HG02870 (cell line): ENCODE results near the gene PRELID1.
"Not testable (repeated sequence)": the region's sequence is repeated elsewhere in the genome, so short reads cannot be mapped to it uniquely, and the experiment has no call there.

Experiments
- ATAC-seq: cut with Tn5 transposase; IDR thresholded peaks from one replicate; pipeline ENCODE4 v1.9.1; 2021; ENCODE audit warnings: mild to moderate bottlenecking, moderate library complexity; ENCODE audit not compliant: unreplicated experiment

PRELID1 gene

DNA sequence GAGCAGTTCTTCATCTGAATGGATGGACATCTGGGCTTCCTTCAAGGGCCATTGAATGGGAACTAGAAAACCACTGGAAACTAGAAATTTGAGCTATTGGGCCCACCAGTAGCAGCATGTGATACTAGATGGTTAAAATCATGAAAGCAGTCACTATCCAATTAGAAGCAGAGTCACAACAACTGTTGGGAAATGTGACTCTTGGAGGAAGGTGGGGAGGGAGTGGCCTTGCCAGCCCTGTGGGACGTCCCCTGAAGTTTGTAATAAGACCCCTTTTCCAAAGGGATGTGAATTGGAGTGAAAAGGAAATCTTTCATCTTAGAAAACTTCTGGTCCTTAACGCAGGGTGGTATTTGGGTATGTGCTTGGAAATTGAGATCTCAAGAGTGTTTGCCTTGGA, 5.7 kb upstream of the PRELID1 start:
- no peak for ATAC-seq

DNA sequence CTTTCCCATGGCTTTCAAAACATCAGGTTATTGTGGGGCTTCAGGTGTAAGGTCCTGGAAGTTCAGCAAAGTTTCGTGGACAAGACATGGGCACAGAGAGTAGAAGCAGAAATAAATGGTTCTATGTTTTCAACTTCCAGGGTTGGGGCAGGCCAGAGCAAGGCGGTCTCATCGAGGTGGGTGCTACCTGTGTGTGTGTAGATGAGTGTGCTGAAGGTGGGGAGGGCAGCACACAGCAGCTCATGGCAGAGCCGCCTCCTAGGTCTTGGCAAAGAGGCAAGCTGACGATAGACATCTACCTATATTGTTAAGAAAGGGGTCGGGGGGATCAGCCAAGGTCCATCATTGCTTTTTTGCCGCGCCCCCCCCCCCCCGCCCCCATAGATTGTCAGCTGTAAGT, 3.9 kb upstream of the PRELID1 start:
- no peak for ATAC-seq

DNA sequence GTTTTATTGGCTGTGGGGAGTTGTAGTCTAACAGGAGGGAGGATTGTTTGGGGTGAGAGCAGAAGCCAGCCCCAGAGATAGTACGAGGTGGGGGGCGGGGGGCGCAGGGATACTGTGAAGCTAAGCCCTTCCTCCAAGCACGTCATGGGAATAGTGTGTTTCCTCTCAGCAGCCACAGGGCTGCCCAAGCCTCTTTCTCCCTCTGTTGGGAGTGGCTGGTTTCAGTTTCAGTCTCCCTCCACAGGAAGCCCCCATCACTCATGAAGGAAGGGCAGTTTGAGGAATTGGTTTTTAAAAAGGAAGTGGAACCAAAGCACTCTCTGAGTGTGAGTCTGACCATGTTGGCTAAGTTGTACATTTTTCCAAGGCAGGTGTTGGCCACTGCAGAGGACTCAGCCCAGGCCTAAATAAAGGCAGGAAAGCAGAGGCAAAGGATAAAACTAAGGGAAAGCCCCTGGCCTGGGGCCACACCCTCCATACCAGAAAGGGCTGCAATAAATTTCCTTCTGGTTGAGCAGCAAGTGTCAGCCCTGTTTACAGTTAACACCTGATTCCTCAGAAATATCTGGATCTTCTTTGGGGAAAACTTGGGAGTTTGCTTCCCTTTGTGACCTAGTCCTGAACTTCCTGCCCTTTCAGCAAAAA, 3.2 kb upstream of the PRELID1 start:
- ATAC-seq = no peak

GRCh38 chr5:177300951-177301350, 2.6 kb upstream of the PRELID1 start:
- no peak for ATAC-seq

- ATAC-seq = no peak
These were observed 2.0 kb upstream of the PRELID1 start for GRCh38 chr5:177301503-177302165.

GRCh38 chr5:177302354-177303110, 1.1 kb upstream of the PRELID1 start:
- no peak for ATAC-seq

GRCh38 chr5:177303925-177304391, 359 bp downstream of the PRELID1 start:
- ATAC-seq = no peak

- ATAC-seq = no peak
These were observed 957 bp downstream of the PRELID1 start for GRCh38 chr5:177304392-177305119.

GRCh38 chr5:177306103-177306640, 2.6 kb downstream of the PRELID1 start:
- not testable (repeated sequence) for ATAC-seq

- no peak for ATAC-seq
These were observed 3.3 kb downstream of the PRELID1 start for GRCh38 chr5:177306674-177307543.

GRCh38 chr5:177307544-177308363, 4.2 kb downstream of the PRELID1 start:
- no peak for ATAC-seq

- no peak for ATAC-seq
These were observed 5.1 kb downstream of the PRELID1 start for GRCh38 chr5:177308740-177309139.

- ATAC-seq = no peak
These were observed 6.0 kb downstream of the PRELID1 start for GRCh38 chr5:177309351-177310191.

GRCh38 chr5:177310332-177310731, 6.7 kb downstream of the PRELID1 start:
- no peak for ATAC-seq

DNA sequence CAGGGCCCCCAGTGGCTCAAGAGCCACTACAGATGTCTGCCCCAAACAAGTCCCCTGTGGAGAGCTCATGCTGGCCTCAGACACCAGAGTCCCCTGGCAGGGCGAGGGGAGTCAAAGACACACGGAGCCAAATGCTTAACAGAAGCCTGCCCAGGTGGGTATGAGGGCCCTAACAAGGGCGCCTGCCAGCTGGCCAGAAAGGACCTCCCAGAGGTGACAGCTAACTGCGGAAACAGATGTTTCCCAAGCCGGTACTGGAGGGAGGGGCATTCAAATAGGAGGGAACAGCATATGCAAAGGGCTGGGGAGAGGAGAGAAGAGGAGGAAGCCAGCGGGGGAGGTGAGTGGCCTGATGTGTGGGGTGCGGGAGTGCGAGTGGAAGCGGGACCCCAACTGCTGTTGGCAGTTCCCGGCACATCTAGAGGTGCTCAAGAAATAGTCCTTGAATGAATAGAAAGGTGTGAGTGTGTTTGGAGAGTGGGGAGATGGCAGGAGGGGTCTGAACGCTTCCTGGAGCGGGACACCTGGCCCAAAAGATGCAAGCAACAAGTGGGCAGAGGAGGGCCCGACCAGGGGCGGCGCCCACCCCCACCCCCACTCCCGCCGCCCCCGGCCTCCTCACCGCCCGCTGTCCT, 7.3 kb downstream of the PRELID1 start:
- no peak for ATAC-seq

- peak; percentile 9 for ATAC-seq
These were observed 7.8 kb downstream of the PRELID1 start for GRCh38 chr5:177311392-177311722.

- ATAC-seq = peak; percentile 74
These were observed 8.4 kb downstream of the PRELID1 start, which contains the start of gene MXD3 for GRCh38 chr5:177311723-177312648. TSS of gene MXD3 (minus strand) at chr5:177311898. CDS start at chr5:177311830, 68 bp downstream.
